Mucosa of descending colon (tissue), 3 donors: Measurements from ENCODE around the gene HOXD12. TPM values are rescaled to one million over a fixed set of nuclear protein-coding genes. Genes with fewer than 3 reads are reported as not detected.
A peak's percentile ranks its signal among the peaks of the same experiment; 100 is the strongest.

Source experiments
- ATAC-seq: fragments of 200-7000 bp; cut with Tn5 transposase; one replicate; pipeline ENCODE4 v1.9.1; 2020; ENCODE audit warnings: mild to moderate bottlenecking, moderate library complexity
- DNase-seq, 3 donors: peaks; one replicate each; pipeline ENCODE4 v3.0.0-alpha.2; 2020
- H3K36me3 ChIP-seq: fragments of 200-600 bp; one replicate; pipeline ENCODE4 v1.8.0; 2021; ENCODE audit warnings: low read depth, mild to moderate bottlenecking
- H3K4me1 ChIP-seq: fragments of 200-600 bp; one replicate; pipeline ENCODE4 v1.8.0; 2021; ENCODE audit warnings: low read depth, mild to moderate bottlenecking
- H3K4me3 ChIP-seq: fragments of 200-600 bp; one replicate; pipeline ENCODE4 v1.8.0; 2021; ENCODE audit warnings: mild to moderate bottlenecking
- H3K9me3 ChIP-seq: fragments of 200-600 bp; one replicate; pipeline ENCODE4 v1.8.0; 2021; ENCODE audit warnings: mild to moderate bottlenecking
- intact Hi-C, 2 donors: fragments of 100-400 bp; cut with DNase I in 1 of 2; cut with micrococcal nuclease in 1 of 2; formaldehyde crosslinking; loops; one replicate each; pipeline versions ENCODE4 v1.11.0 to v1.11.1; 2022; cut with DNase I, micrococcal nuclease
- microRNA-seq: library from miRNA; unstranded; fragments of <30 nt; microRNA quantifications from one replicate; pipeline ENCODE4, GENCODE V29; 2019
- total RNA-seq, 3 donors: library from RNA; stranded (reverse); fragmentation: NEBNext Ultra II Directional in 2 of 3; extraction: Animal tissue kit (Norgen Biotek cat#: 25700) in 2 of 3; gene quantifications; one replicate each; pipeline versions ENCODE4 v1.2.1 to v1.2.4, GENCODE V29; 2021 to 2023
- TF ChIP-seq, protein P1 (sequence below): fragments of 200-600 bp; IDR thresholded peaks from one replicate; pipeline ENCODE4 v1.8.0; 2022; ENCODE audit warnings: antibody characterized with exemption, mild to moderate bottlenecking
- donor health status: DM: no; HTN: no; CAD: no; lungs with moderate emphysema.
- donor health status: DM: no; HTN: no; CAD: no.
- donor health status: DM: no; HTN: yes; CAD: no.

HOXD12 gene
- total RNA-seq, 3 donors from 2014 or later, result not detected

DNA sequence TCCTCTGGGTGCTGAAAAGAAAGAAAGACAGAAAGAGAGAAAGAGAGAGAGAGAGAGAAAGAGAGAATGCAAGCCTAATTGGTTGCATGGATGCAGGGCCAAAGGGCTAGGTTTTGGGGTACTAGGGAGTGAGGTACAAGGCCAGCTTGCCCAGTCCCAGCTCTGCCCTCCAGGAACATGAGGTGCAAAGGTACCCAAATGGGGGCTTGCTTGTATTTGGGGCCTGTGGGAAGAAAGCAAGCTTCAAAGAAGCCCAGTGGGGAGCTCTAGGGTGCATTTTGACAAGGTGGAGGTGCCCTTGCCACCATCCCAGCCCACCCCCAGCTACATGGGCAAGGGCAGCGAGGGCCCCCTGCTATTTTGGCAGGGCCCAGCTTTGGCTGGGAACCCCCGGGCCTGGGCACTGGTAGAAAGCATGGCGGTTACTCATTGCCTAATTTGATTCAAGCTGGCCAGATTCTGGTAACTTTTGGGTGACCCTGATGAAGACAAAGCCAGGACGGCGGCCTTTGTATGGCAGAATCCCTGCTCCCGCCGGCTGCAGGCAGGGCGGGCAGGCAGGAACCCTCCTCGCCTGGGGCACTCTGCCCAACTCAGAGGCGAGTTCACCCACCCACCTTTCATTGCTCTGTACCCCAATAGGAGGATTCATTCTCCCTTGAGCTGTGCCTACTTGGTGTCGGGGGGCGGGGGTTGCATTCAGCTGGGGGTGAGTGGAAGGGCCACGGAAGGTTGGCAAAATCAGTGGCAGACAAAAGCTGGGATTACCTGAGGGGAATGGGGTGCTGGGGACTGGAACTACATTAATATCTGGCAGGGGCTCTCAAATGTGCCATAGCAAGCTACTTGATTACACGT lies 51.2 kb downstream of the HOXD12 start:
- intact Hi-C loops, result no loop called here

DNA sequence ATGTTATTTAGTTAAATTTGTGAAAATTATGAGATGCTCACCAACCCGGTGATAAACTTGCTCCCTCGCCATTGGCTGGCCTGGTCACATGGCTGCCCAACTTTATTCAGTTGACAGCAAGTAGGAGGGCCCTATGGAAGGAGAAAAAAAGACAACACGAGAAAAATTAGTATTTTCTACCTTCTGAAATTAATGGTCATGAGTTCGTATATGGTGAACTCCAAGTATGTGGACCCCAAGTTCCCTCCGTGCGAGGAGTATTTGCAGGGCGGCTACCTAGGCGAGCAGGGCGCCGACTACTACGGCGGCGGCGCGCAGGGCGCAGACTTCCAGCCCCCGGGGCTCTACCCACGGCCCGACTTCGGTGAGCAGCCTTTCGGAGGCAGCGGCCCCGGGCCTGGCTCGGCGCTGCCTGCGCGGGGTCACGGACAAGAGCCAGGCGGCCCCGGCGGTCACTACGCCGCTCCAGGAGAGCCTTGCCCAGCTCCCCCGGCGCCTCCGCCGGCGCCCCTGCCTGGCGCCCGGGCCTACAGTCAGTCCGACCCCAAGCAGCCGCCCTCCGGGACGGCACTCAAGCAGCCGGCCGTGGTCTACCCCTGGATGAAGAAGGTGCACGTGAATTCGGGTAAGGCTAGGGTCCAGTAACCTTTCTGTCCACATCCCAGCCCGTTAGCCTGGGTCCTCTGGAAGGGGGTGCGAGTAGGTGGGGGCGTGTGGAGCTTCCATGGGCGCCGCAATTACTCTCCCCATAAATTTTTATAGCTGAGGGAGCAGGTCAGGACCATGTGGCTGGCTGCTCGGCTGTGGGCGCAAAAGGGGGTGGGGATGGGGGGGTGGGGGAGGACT lies 52.1 kb downstream of the HOXD12 start, which contains the start of gene HOXD4:
TSS of gene HOXD4 (plus strand) at position 109 of the 846 bp plus-strand sequence. CDS start at position 193, 84 bp downstream.
- Histone ChIP-seq H3K4me3 (no peak within 1 kb of the TSS), H3K4me1 (peaks cover 2% of the 10 kb centered on the region), H3K36me3 (no peaks in the 10 kb centered on the region), H3K9me3 (no peaks in the 10 kb centered on the region)
- TF ChIP-seq, protein P1, sequence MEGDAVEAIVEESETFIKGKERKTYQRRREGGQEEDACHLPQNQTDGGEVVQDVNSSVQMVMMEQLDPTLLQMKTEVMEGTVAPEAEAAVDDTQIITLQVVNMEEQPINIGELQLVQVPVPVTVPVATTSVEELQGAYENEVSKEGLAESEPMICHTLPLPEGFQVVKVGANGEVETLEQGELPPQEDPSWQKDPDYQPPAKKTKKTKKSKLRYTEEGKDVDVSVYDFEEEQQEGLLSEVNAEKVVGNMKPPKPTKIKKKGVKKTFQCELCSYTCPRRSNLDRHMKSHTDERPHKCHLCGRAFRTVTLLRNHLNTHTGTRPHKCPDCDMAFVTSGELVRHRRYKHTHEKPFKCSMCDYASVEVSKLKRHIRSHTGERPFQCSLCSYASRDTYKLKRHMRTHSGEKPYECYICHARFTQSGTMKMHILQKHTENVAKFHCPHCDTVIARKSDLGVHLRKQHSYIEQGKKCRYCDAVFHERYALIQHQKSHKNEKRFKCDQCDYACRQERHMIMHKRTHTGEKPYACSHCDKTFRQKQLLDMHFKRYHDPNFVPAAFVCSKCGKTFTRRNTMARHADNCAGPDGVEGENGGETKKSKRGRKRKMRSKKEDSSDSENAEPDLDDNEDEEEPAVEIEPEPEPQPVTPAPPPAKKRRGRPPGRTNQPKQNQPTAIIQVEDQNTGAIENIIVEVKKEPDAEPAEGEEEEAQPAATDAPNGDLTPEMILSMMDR, result no peak
- intact Hi-C loops, result no loop called here
- no peak for DNase-seq
- ATAC-seq, result no peak

More for the DNA sequence above, 51.2 kb downstream of the HOXD12 start:
- Histone ChIP-seq H3K4me3 (no peak overlapping the region), H3K36me3 (no peaks in the 10 kb centered on the region), H3K4me1 (peaks cover 8% of the 10 kb centered on the region), H3K9me3 (no peaks in the 10 kb centered on the region)
- ATAC-seq, result no peak
- no peak for DNase-seq
- TF ChIP-seq, protein P1, result no peak

Small RNA genes lying within 50 kb of the gene (microRNA-seq; reads per million reads assigned to microRNA genes)
- gene MIR10B, result 20,104 reads per million, percentile 97 among the genes with 10 or more reads in this experiment

Other genes with a start within 250 kb of the HOXD12 start
- 10 to 100 TPM; 33.4 to 35.9 (median 35.3) TPM for gene LNPK, start 97.5 kb upstream of the HOXD12 start, total RNA-seq
- gene EVX2, start 15.8 kb upstream of the HOXD12 start, total RNA-seq, result under 1 TPM in 1 of 3 donors, not detected in 2; 0.12 TPM
- 1 to 10 TPM in 2 of 3 donors, not detected in 1; 1.1 to 1.5 TPM for gene HOXD13, start 7.1 kb upstream of the HOXD12 start, total RNA-seq
- gene HOXD11, start 7.5 kb downstream of the HOXD12 start, total RNA-seq, result 1 to 10 TPM; 1.2 to 2.1 (median 2.1) TPM
- gene HOXD10, start 17.0 kb downstream of the HOXD12 start, total RNA-seq, result 1 to 10 TPM; 1.8 to 4.1 (median 3.0) TPM
- 1 to 10 TPM; 2.1 to 5.6 (median 2.2) TPM for gene HOXD9, start 22.9 kb downstream of the HOXD12 start, total RNA-seq
- gene HOXD8, start 29.9 kb downstream of the HOXD12 start, total RNA-seq, result 10 to 100 TPM in 1 of 3 donors, 1 to 10 TPM in 2; 4.9 to 13.8 (median 5.6) TPM
- 1 to 10 TPM; 4.7 to 6.5 (median 5.9) TPM for gene HOXD4, start 51.8 kb downstream of the HOXD12 start, total RNA-seq
- 1 to 10 TPM; 5.8 to 7.0 (median 6.0) TPM for gene HOXD3, start 57.5 kb downstream of the HOXD12 start, total RNA-seq
- gene HOXD1, start 88.9 kb downstream of the HOXD12 start, total RNA-seq, result 1 to 10 TPM; 2.2 to 5.9 (median 4.6) TPM
- 10 to 100 TPM; 27.5 to 29.9 (median 29.8) TPM for gene MTX2, start 169.6 kb downstream of the HOXD12 start, total RNA-seq